Central memory CD4-positive, alpha-beta T cell (primary cell): ENCODE results near the gene CH25H.
"Not testable (repeated sequence)": the region's sequence is repeated elsewhere in the genome, so short reads cannot be mapped to it uniquely, and the experiment has no call there.

Experiments
- DNase-seq: peaks from one replicate; pipeline ENCODE4 v3.0.0; 2022
- total RNA-seq, 3 experiments: gene quantifications; one replicate each; lab custom pipeline; 2026; lab: John Stamatoyannopoulos, UW

CH25H gene, protein sequence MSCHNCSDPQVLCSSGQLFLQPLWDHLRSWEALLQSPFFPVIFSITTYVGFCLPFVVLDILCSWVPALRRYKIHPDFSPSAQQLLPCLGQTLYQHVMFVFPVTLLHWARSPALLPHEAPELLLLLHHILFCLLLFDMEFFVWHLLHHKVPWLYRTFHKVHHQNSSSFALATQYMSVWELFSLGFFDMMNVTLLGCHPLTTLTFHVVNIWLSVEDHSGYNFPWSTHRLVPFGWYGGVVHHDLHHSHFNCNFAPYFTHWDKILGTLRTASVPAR
- total RNA-seq: 0 to 0.58 (median 0.18) reads per million in 3 experiments

DNA sequence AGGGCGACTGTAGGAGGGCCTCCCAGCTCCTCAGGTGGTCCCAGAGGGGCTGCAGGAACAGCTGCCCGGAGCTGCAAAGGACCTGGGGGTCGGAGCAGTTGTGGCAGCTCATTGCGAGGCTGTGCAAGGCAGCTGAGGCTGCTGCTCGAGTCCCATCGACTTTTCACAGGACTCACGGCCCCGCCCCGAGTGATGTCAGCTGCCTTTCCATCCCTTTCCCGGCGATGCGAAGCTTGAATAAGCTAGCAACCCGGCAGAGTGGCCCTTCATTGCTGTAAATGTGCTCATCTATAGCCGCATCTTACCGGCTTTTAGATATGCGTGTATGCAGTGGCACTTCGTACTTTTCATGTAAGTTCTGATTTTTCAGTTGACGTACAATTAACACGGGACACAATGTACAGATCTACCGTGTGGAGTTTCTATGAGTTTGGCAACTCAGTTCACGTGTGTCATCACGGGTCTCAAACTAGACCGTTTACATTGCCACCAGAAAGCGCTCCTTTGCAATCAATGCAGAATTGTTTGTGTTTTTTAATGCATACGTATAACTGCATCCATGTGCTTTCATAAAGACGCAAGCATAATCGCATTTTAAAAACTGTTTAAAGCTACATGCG, at the start of gene CH25H:
Gene CH25H (minus strand): TSS at position 137 of the 620 bp plus-strand sequence. CDS start 25 bp downstream, at position 112.
- peak; percentile 25 for DNase-seq

DNA sequence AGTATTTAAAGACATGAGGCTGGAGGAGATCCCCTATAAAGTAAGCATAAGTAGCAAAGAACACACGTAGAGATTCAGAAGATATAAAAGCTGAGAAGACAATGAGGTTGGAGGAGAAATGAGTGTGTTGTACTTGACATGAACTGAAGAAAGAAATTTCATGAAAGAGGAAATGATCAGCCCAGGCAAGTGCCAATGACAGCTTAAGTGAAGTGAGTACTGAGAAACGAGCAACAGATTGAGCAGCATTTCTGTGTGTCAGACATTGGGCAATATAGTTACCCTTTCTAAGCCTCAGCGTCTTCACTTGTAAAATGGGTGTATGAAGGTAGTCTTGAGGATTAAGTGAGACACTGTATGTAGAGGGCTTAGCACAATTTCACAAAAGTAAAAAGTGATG, 49.2 kb upstream of the CH25H start:
- DNase-seq: no peak

DNA sequence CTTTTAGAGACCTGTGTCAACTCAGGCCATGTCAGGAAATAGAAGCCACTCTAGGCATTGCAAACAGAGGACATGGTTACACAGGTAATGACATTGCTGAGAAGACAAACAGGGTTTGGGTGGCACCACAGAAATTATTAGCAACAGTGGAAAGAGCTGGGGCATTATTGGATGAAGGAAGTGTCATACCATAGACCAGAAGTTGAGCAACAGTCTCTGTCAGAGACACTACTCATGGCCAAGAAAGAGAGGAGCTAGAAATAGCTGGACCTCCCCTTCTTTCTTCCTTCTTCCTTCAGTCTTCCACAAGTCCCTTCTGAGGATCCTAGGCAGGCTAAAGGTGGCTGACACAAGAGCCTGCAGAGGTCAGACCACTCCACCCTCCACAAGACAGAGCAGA, 48.7 kb upstream of the CH25H start:
- no peak for DNase-seq

DNA sequence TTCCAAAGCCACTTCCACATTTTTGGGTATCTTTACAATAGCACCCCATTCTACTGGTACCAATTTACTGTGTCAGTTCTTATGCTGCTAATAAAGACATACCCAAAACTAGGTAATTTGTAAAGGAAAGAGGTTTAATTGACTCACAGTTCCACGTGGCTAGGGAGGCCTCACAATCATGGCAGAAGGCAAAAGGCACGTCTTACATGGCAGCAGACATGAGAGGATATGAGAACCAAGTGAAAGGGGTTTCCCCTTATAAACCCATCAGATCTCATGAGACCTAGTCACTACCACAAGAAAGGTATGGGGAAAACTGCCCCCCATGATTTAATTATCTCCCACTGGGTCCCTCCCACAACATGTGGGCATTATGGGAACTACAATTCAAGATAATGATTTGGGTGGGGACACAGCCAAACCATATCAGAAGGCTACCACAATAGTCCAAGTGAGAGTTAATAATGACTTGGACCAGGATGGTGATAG, 48.0 kb upstream of the CH25H start:
- not testable (repeated sequence) for DNase-seq

DNA sequence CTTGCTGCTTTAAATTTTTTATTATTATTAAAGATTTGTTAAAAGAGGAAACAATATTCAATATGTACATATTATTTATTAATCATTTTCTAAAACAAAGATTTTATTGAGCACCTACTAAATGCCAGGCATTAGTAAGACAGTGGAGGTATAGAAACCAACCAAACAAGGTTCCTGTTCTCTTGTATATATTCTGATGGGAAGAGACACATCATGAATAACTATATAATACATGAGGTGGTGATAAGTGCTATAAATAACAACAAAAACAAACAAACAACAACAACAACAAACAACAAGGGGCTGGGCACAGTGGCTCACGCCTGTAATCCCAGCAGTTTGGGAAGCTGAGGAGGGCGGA, 45.1 kb upstream of the CH25H start:
- no peak for DNase-seq

DNA sequence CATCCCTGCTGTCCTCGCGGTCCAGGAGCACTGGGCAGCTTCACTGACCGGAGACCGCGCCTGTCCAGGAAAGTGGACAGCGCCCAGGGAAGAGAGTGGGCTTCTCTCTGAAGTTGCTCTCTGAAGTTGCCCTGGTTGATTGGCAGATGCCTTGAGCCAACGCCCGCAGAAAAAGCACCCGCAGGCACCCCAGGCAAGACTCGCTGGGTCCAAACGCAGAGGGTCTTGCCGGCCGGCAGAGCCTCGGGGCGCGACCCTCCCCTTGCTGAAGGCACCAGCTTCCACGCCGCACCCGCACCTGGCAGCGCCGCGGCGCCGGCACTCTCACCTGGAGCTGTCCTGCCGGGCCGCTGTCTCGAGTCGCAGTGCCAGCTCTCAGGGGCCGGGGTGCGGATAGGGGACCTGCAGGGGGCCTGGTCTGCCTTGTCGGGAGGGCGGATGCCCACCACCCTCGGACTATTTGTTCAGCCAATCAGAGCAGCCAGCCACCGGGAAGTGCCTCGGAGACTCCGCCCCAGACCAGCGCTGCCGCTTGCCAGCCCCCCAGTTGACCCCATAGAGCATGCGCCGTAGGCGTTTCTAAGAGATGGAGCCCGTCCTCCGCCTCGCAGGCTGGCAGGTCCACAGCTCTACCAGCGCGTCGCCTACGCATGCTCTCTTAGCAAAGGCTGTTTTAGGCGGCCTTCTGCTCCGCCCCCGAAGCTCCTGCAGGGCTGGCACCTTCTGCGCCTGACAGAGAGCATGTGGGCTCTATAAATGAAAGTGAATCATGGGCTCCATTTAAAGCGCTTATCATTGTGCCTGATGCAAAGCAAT, 44.5 kb upstream of the CH25H start, which contains the start of gene LIPA:
Gene LIPA (minus strand): TSS at position 367 of the 816 bp plus-strand sequence. CDS start 4,127 bp downstream, outside the sequence.
- DNase-seq: peak; percentile 95

DNA sequence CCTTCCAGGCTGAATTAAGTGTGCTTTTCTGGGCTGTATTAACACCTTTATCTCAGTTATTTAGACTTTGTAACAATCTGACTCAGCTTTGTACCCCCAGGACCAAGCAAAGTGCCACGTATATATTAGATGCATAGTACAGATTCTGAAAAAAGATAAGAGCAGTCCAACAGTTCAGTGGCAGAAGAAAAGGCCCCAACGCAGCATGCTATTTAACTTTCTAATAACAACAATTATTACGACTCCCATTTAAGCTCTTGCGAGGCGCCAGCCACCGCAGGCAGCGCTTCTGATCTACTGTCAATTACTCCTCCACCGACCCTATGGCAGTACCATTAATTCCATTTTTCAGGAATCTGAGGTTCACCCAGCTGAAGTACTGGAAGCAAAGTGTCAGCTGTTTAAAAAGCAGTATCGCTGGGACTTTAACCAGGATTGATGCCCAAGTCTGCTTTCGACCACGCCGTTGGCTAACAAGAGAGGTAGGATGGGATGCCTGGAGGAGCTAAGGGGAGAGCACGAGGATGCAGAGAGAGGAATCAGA, 43.8 kb upstream of the CH25H start:
- no peak for DNase-seq

DNA sequence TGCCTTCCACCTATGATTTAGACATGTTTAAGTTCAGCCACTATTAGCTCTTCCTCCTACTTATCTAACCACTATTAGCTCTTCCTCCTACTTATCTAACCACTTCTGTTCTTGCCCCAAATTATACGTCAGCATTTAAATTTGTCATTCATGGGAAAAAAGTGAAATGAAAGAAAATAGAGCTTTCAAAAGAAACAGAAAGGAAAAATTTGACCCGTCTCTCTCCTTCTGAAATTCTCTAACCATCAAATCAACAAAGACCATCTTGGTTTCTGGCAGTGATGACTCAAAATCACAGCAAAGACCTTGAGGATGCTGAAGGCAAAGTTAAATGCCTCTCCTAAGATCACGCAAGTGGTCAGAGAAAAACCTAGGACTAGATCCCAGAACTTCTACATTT, 41.9 kb upstream of the CH25H start:
- DNase-seq: no peak

DNA sequence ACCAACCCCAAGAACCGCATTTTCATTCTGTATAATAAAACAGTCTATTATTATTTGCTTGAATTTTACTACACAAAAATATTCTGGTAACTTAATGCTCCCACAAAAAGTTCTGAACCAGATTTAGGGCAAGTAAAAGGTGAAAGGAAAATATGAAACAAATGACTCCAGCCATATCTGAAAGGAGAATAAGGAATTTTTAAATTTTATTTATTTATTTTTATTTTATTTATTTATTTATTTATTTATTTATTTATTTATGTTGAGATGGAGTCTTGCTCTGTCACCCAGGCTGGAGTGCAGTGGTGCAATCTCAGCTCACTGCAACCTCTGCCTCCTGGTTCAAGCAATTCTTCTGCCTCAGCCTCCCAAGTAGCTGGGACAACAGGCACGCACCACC, 40.5 kb upstream of the CH25H start:
- not testable (repeated sequence) for DNase-seq

DNA sequence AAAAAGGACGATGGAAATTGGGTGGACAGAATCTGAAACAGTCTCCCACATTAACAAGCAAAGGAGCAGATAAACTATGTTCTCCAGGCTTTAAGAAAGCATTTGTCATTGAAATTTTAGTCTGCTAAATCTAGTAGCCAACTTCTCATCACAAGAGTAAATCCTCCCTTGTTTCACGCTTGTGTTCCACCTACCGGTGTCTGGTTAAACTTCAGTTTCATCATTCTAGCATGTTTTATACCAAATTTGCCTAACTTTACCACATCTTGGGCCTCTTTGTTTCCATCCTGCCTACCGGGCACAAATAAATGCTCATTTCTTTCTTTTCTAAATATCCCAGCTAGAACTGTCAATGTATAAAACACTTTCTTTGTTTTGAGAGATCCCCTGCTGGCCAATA, 38.7 kb upstream of the CH25H start:
- no peak for DNase-seq

DNA sequence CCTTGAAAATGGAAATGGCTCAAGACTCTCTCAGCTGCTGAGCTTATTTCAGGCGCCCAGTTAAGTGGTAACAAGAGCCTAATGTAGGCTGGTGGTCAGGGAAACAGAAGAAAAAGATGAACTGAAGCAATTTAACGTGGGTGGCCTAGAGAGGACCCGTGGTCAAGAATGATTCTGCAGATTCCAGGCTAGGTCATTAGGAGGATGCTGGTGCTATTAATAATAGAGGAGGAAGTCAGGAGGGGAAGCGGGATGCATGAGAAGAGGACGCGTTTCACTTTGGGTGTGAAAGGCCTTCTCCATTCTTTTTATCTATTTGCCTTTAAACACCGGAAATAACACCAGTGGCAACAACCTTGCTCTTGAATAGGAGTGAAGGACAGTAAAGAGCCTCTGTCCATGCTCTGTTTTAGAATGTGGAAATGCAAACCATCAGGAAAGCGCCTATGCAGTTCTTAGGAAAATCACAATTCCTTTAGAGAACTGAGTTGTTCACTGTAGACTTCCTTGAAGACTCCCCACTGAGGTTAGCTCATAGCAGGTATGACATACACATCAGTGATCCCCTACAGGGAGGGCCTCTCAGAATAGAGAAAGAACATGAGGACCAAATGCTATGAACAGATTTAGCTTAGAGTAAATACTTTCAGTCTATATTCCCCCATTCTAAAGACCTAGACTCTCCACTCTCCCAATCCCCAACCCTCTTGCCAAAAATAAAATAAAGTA, 35.9 kb upstream of the CH25H start:
- DNase-seq: no peak

DNA sequence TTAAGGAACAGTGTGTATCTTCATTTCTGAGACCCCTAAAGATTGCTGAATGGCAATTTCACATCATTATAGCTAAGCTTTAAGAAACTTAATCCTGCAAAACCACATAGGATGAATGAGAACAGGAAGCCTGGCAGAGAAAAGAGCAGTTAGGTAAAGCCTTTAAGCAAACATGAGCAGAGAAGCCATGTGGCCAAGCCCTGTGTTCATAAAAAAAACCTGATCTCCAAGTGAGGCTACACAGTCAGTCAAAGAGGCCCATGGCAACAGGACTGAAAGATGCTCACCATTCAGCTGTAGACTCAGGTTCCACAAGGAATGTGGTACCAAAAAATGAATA, 35.2 kb upstream of the CH25H start:
- DNase-seq: no peak

DNA sequence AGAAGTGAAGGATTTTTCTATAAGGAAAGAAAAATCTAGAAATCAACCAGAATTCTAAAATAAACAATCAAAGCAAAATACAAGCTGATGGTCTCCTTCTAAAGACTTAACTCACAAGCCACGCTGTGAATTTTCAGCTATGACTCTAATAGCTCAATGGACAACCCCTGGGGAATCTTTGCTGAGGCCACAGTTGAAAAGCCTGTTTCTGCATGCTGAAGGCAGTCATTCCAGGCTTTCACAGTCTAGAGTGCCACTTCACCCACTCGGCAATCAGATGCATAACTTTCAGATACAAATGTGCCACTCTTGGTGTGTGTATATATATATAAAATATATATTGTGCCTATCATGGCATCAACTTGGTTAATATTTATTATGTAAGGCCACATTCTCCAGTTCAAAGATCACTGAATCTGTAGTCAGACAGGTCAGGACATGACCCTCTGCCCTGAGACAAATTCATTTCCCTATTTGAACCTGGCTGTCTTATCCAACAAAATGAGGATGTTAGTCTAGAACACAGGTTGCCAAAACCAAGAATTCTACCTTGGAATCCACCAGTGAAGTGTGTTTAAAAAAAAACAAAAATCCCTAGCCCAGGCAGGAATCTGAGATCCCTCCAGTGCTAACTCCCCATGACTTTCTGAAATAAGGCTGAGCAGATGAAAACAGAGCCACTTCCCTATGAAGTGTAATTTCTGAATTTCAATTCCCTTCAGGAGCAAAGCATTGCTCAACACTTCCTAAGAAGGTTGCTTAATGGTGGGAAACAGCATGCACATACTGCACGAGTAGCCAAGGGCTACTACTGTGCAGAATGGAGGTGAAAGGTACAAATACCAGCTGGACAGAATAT, 34.6 kb upstream of the CH25H start:
- no peak for DNase-seq

DNA sequence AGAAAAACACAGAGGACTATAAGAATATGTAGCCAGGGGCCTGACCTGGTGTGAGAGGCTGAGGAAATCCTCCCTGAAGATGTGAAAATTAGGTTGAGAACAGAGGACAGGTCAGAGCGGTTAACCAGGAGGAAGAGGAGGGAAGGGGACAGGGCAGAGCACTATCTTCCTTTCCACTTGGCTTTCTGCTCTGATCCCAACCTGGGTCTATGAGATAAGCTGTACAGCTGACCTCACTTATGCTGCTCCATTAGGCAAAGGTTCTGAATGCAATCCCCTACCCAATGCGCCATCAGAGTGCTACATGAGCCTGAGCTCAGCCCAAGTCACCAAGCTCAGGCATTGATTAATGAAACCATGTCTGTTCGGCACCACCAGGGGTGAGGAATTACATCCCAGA, 33.9 kb upstream of the CH25H start:
- DNase-seq: no peak

DNA sequence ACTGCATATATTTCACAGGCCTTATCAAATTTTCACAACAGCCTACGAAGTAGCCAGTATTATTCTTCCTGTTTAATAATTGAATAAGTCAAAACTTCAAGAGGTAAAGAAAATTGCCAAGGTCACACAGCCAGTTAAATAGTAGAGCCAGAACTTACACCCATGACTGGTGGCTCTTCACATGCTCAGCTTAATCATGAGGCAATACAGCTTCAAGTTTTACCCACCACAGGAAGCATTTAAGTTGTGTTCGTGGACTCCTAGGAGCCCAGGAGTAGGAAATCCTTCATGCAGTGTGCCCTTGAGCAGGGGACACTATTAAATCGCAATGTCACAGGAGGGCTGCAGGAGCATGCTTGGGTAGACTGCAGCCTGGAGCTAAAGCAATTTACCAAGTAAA, 33.4 kb upstream of the CH25H start:
- DNase-seq: no peak

DNA sequence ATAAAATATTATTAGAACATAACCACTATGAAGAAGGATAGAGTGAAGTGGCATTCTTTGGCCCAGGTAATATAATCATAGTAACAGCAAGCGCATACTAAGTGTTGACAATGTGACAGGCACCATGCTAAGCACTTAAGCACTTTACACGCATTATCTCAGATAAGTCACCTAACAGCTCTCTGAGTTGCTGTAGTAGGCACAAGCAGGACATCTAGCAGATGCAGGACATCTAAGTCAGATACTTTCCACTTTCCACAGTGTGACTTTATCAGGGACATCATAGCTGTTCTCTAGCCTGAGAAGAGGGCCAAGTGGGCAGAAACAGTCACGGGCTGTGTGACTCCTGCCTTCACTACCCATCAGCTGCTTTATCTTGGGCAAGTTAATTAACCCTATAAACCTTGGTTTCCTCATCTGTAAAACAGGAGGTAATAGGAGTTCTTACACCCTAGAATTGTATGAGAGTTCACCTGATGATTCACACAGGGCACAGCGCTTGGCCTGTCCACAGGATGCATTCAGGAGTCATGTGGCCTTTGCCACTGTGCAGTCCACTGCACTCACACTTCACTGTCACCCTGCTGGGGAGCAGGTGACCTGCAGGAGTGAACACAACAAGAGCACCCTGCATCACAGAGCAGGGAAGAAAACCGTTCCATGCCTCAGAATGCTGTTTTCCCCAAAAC, 32.0 kb upstream of the CH25H start:
- DNase-seq: no peak

DNA sequence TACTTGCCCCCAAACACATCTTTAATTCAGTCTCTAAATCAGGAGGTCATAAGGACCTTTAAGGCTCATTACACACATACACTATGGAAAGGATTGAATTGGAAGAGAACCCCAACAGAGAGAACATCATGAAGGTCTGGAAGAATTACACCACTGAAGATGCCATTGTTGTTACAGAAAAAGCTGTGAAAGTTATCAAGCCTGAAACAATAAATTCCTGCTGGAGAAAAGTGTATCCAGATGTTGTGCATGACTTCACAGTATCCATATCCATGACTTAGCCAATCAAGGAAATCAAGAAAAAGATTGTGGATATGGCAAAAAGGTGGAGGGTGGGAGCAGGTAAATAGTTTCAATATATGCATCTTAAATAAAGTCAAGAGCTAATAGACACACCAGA, 30.7 kb upstream of the CH25H start:
- DNase-seq: no peak

DNA sequence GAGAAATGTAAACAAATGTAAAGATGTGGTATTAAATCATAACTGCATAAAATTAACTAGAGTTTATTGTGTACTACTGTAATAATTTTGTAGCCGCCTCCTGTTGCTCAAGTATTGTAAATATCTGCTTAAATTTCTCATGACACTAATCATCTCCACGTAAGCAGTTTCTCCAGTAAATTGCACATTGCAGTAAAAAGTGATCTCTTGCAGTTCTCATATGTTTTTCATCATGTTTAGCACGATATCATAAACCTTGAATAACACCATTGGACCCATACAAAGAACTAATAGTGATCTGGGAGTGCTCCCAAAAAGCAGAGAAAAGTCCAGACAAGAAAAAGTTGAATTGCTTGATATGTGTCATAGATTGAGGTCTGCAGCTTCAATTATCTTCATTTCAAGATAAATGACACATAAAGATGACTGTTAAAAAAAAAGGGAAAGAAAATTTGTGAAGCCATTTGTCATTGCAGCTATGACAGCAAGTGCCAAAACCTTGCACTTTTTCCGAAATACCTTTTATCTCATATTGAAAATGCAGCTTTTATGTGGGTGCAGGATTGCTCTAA, 29.2 kb upstream of the CH25H start:
- DNase-seq: no peak

DNA sequence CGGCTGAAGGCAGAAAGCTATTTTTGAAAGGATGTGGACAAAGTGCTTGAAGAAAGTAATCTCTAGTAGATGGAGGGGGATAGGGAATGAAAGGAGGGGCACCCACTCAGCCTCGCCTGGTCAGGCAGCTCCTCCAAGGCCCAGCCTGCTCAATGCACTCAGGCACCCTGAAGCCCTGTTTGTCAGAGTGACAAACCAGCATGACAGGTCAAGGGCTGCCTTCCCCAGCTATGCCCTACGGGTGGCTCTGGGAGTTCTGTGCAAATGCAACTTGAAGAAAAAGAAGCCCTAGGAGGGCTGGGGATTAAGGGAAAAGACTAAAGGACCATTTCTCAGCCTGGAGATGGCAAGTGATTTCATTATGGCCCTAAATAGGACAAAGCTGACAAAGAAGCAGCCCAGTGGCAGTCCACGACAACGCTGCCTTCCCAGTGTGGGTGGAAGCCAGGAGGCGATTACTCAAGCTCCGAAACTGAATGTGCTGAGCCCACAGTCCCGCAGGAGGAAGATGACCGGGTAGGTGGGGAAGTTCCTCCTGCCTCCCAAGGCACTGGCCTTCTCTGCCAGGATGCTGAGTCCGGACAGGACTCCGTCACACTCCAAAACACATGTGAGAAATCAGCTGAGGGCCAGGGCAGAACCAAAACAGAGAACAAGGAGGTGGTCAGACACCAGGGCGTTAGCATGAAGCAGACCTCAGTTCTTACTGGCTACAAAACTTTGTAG, 28.1 kb upstream of the CH25H start:
- DNase-seq: no peak

DNA sequence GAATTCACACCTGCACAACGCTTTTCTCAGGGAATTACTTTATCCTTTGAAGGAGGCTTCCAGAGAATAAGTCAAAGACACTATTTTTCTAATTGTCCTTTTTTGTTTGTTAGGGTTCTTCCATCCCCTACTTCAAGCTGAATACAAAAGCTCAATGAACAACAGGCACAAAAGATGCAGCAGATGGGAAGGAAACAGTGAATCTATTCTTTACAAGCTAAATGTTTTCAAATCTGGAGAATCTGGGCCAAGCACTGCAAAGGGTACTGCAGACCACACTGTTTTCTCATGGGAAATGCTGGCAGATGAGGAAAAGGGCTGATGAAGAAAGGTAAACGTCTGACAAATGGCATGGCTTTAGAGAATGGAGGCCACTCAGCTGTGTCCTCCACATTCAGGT, 25.9 kb upstream of the CH25H start:
- DNase-seq: no peak
